TTC549 (cell line): ENCODE data around the gene CDC34.

ENCODE experiments used
- FAIRE-seq: peaks from 2 replicates; lab custom pipeline; 2012; peaks lifted over from hg19 to GRCh38; lab: Jason Lieb, UNC

The CDC34 gene

GRCh38 chr19:543910-544608 lies 12.5 kb downstream of the CDC34 start, which contains the start of gene GZMM:
GZMM (plus strand) TSS chr19:544053; CDS start chr19:544072, 19 bp downstream.
- no peak for FAIRE-seq

GRCh38 chr19:547117-547516 lies 15.6 kb downstream of the CDC34 start:
- FAIRE-seq = no peak

GRCh38 chr19:547836-548720 lies 16.5 kb downstream of the CDC34 start:
- FAIRE-seq = no peak

DNA sequence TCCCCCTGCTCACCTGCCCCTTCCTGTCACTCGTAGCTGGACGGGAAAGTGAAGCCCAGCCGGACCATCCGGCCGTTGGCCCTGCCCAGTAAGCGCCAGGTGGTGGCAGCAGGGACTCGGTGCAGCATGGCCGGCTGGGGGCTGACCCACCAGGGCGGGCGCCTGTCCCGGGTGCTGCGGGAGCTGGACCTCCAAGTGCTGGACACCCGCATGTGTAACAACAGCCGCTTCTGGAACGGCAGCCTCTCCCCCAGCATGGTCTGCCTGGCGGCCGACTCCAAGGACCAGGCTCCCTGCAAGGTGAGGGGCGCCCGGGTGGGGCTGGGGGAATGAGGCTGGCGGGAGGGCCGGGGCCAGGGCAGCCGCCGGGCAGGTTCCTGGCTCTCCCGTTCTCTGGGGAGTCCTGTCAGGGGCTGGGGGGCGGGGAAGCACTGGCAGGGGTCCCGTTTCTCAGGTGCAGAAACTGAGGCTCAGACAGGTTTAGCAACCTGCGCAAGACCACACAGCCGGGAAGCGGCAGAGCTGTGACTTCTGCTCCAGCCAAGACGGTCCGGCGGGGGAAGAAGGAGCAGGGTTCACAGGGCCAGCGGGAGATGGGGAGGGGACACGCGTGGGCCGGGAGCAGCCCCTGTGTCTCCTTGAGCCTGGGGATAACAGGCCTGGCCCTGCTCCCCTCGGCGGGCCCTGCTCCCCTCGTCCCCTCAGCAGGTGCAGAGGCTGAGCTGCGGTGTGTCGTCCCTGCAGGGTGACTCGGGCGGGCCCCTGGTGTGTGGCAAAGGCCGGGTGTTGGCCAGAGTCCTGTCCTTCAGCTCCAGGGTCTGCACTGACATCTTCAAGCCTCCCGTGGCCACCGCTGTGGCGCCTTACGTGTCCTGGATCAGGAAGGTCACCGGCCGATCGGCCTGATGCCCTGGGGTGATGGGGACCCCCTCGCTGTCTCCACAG lies 17.6 kb downstream of the CDC34 start:
- FAIRE-seq = no peak

- FAIRE-seq = no peak
Measured at GRCh38 chr19:554817-555216, 23.3 kb downstream of the CDC34 start.

- no peak for FAIRE-seq
Measured at GRCh38 chr19:555474-555808, 23.9 kb downstream of the CDC34 start.

DNA sequence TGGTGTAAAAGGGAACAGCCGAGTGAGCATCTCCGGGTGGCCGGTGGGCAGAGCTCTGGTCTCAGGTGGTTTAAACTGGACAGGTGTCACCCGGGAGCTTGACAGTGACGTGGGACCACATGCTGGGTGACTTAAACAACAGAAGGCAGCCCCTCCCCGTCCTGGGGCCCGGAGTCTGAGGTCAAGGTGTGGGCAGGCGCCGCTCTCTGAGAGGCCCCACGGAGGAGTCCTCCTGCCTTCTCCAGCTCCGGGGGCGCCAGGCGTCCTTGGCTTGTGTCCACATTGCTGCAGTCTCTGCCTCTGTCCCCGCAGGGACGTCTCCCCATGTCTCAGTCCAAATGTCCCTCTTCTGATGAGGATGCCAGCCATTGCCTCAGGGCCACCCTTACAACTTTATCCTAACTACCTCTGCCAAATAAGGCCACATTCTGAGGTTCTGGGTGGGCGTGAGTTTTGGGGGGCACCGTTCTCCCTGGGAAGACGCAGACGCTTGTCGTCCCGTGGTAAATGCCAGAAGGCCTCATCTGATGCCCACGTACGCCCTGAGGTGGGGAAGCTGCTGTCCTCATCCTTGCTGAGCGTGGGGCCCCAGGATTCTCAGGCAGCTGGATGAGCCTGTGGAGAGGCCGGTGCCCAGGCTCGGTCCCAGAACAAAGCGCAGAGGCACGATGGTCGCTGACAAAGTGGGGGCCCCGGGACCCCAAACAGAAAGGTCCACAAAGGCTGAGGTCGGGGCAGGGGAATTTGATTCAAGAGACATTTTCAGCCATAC lies 25.2 kb downstream of the CDC34 start:
- FAIRE-seq = no peak

- no peak for FAIRE-seq
Measured at GRCh38 chr19:558770-559439, 27.3 kb downstream of the CDC34 start.

DNA sequence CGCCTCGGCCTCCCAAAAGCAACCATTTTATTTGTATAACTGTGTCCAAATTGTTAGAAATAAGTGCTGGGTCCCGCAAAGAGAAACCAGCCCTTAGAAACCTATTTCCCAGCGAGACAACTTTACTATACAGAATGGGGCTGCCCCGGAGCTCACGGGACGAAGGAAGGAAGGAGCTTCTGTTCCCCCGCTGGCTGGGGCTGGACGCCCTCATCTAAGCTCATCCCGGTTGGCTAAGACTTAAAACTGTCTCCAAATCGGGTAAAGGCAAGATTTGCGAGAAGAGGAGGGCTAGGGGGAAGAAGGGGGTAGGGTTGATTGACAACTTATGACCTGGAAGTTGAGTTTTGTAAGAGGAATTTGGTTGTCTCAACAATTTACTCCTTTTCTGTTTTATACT lies 28.6 kb downstream of the CDC34 start:
- no peak for FAIRE-seq

- FAIRE-seq = no peak
Measured at GRCh38 chr19:566403-566802, 34.8 kb downstream of the CDC34 start.

DNA sequence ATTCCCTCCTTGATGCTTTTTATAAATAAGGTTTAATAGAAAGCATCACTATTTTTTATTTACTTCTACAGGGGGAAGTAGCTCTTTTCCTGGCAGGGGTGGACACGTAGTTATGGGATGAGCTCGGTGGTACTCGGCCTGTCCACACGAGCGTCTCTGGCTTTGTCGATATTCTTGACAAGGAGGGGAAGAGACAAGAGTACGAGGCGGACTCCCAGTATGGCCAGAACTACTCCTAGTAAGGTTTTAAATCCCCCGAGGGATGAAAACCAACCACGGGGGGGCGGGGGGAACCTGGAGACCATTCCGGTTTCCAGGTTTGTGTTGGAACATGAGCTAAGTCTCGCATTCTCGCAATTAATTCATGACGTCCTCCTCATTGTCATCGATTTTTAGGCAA lies 35.3 kb downstream of the CDC34 start:
- no peak for FAIRE-seq

GRCh38 chr19:567296-567900 lies 35.8 kb downstream of the CDC34 start:
- FAIRE-seq = no peak

DNA sequence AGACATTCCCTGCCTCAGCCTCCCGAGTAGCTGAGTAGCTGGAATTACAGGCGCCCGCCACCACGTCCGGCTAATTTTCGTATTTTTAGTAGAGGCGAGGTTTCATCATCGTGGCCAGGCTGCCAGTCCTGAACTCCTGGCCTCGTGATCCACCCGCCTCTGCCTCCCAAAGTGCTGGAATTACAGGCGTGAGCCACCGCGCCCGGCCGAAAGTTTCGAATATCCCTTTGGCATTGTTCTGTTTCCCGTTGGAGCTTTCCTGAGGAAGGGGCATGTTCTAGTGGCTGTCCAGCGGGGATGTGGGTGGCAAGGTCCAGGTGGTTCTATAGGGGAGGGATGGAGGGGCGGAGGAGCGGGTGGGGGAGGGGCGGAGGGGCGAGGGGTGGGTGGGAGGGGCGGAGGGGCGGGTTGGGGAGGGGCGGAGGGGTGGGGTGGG lies 38.7 kb downstream of the CDC34 start:
- no peak for FAIRE-seq

GRCh38 chr19:570937-571565 lies 39.5 kb downstream of the CDC34 start:
- FAIRE-seq = no peak

DNA sequence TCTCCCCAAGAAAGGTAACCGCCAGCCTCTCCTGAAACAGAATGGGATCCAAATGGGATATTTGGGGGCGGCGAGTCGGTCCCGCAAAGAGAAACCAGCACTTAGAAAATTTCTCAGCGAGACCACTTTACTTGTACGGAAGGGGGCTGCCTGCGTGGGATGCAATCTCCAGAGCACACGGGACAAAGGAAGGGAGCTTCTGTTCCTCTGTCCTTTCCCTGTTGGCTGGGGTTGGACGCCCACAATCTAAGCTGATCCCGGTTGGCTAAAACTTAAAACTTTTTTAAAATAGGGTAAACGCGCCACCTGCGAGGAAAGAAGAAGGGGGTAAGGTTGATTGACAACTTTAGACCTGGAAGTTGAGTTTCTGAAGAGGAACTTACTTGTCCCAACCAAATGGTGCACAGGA lies 40.0 kb downstream of the CDC34 start:
- FAIRE-seq = no peak

DNA sequence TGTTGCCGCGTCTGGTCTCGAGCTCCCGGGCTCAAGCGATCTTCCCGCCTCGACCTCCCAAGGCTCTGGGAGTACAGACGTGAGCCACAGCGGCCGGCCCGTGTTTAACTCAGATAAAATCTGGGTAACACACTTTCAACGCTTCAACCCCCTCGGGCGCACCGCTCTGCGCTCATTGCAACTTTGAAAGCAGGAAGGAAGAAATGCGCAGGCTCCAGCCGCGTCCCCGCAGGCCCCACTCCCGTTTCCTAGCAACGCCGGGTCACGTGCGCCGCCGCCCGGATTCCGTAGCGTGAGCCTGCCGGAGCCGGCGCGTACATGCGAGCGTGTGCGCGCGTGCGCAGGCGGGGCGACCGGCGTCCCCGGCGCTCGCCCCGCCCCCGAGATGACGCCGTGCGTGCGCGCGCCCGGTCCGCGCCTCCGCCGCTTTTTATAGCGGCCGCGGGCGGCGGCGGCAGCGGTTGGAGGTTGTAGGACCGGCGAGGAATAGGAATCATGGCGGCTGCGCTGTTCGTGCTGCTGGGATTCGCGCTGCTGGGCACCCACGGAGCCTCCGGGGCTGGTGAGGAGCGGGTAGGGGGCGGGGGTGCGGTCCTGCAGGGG lies 40.7 kb downstream of the CDC34 start, which contains the start of gene BSG:
Gene BSG, plus strand, starts transcription at position 457 of the 603 bp plus-strand sequence. Its CDS starts 39 bp downstream, at position 496.
- peak; percentile 9 for FAIRE-seq

- FAIRE-seq = no peak
Measured at GRCh38 chr19:572743-573518, 41.4 kb downstream of the CDC34 start.

DNA sequence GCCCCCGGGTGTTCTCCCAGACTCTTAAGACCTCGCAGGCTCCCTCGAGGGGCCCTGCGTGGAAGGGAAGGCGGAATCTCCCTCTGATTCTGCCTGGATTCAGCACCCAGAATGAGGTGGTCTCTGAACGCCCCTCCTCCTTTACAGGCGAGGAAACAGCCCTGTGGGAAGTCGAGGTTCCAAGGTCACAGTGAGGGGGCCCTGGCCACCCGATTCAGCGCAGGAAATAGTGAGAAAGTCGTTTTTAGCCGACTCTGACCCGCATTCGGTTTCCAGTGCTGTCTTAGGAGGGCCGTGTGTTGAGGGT lies 41.9 kb downstream of the CDC34 start:
- FAIRE-seq = no peak
